ENCODE results near the gene TENM3.

GRCh38 chr4:182325848-182326255 lies 82.7 kb downstream of the TENM3 start:
- TF ChIP-seq EZH2phosphoT487 (IDR thresholded peaks at IDR 0.05; ENCODE audit: borderline replicate concordance, low read depth, low read length) (no peak), CTCF (conservative IDR thresholded peaks at IDR 0.05; ENCODE audit: low read length) (no peak)

Measured in OCI-LY7 (cell line).